WTC11 (cell line): Measurements from ENCODE around the gene ACAA1. TPM values are rescaled to one million over a fixed set of nuclear protein-coding genes. Genes with fewer than 3 reads are reported as not detected.

Experiments used
- ATAC-seq: fragments of 200-7000 bp; cut with Tn5 transposase; 2 replicates; pipeline ENCODE4 v1.10.0; 2021; ENCODE audit warnings: mild to moderate bottlenecking, moderate library complexity
- CTCF ChIA-PET: fragments of 300-600 bp; sonication (Branson Sonifier 250); formaldehyde crosslinking; loops from one replicate; lab custom pipeline; 2021; ENCODE audit warnings: antibody characterized with exemption; lab: Charles Lee
- POLR2A ChIA-PET: fragments of 350-600 bp; sonication (Branson Sonifier 250); formaldehyde crosslinking; loops from one replicate; lab custom pipeline; 2021; ENCODE audit warnings: antibody characterized with exemption; lab: Charles Lee
- DNase-seq: peaks from one replicate; pipeline ENCODE4 v3.0.0; 2021; ENCODE audit warnings: low spot score
- H3K27ac Mint-ChIP-seq: 2 replicates; pipeline ENCODE4 v1.8.0; 2021; ENCODE audit warnings: mixed read lengths
- H3K27me3 Mint-ChIP-seq: 2 replicates; pipeline ENCODE4 v1.8.0; 2021; ENCODE audit warnings: low read depth, mild to moderate bottlenecking, moderate library complexity, mixed read lengths
- H3K36me3 Mint-ChIP-seq: 2 replicates; pipeline ENCODE4 v1.8.0; 2021; ENCODE audit warnings: mixed read lengths
- H3K4me1 Mint-ChIP-seq: 2 replicates; pipeline ENCODE4 v1.8.0; 2022; ENCODE audit warnings: mixed read lengths
- H3K4me3 Mint-ChIP-seq: 2 replicates; pipeline ENCODE4 v1.8.0; 2021; ENCODE audit warnings: mild to moderate bottlenecking, moderate library complexity, mixed read lengths
- H3K9me3 Mint-ChIP-seq: 2 replicates; pipeline ENCODE4 v1.8.0; 2021; ENCODE audit warnings: mixed read lengths
- CREB1 ChIP-seq: sonication (generic); formaldehyde crosslinking; IDR thresholded peaks from 2 replicates; pipeline ENCODE4 v1.8.0; 2023; ENCODE audit warnings: mild to moderate bottlenecking, missing genetic modification reagents
- ELF4 ChIP-seq: sonication (generic); formaldehyde crosslinking; IDR thresholded peaks from 2 replicates; pipeline ENCODE4 v1.8.1; 2022; ENCODE audit warnings: low read depth, mild to moderate bottlenecking, moderate library complexity, missing genetic modification reagents
- FOXP1 ChIP-seq: sonication (generic); formaldehyde crosslinking; IDR thresholded peaks from 2 replicates; pipeline ENCODE4 v1.8.0; 2022; ENCODE audit warnings: missing genetic modification reagents, mild to moderate bottlenecking, moderate library complexity, borderline replicate concordance
- GRHL2 ChIP-seq: fragments of 250-450 bp; sonication (Bioruptor Pico); IDR thresholded peaks from 2 replicates; pipeline ENCODE4 v1.8.0; 2022; ENCODE audit warnings: mild to moderate bottlenecking, moderate library complexity; ENCODE audit not compliant: insufficient replicate concordance, severe bottlenecking
- JAZF1 ChIP-seq: fragments of 250-450 bp; sonication (Bioruptor Pico); IDR thresholded peaks from 2 replicates; pipeline ENCODE4 v1.9.0; 2021; ENCODE audit warnings: moderate library complexity, mild to moderate bottlenecking, inconsistent platforms
- KAT7 ChIP-seq: sonication (generic); formaldehyde crosslinking; IDR thresholded peaks from 2 replicates; pipeline ENCODE4 v1.8.1; 2023; ENCODE audit warnings: missing genetic modification reagents, mild to moderate bottlenecking, borderline replicate concordance
- NR1H2 ChIP-seq: sonication (generic); formaldehyde crosslinking; IDR thresholded peaks from 2 replicates; pipeline ENCODE4 v1.9.0; 2021; ENCODE audit warnings: mild to moderate bottlenecking, moderate library complexity, missing genetic modification reagents
- SOX15 ChIP-seq: fragments of 250-450 bp; sonication (Bioruptor Pico); IDR thresholded peaks from 2 replicates; pipeline ENCODE4 v1.9.0; 2021; ENCODE audit warnings: mild to moderate bottlenecking
- TEAD1 ChIP-seq: sonication (generic); formaldehyde crosslinking; IDR thresholded peaks from 2 replicates; pipeline ENCODE4 v1.8.0; 2022; ENCODE audit warnings: mild to moderate bottlenecking, missing genetic modification reagents
- ZNF121 ChIP-seq: sonication (generic); formaldehyde crosslinking; IDR thresholded peaks from 2 replicates; pipeline ENCODE4 v1.8.0; 2023; ENCODE audit warnings: missing genetic modification reagents
- ZNF219 ChIP-seq: sonication (generic); formaldehyde crosslinking; IDR thresholded peaks from 2 replicates; pipeline ENCODE4 v1.8.0; 2023; ENCODE audit warnings: missing genetic modification reagents, mild to moderate bottlenecking, borderline replicate concordance
- ZNF263 ChIP-seq: sonication (generic); formaldehyde crosslinking; IDR thresholded peaks from 2 replicates; pipeline ENCODE4 v1.8.1; 2022; ENCODE audit warnings: low read depth, mild to moderate bottlenecking, moderate library complexity, missing genetic modification reagents
- ZNF671 ChIP-seq: fragments of 250-450 bp; sonication (Bioruptor Pico); IDR thresholded peaks from 2 replicates; pipeline ENCODE4 v1.8.0; 2021; ENCODE audit warnings: mild to moderate bottlenecking
- total RNA-seq: library from RNA; stranded (reverse); gene quantifications from 3 replicates; pipeline ENCODE4 v1.2.3, GENCODE V29; 2021
- TF ChIP-seq, protein P1 (sequence below): sonication (generic); formaldehyde crosslinking; IDR thresholded peaks from 2 replicates; pipeline ENCODE4 v1.8.0; 2022; ENCODE audit warnings: mild to moderate bottlenecking, missing genetic modification reagents
- TF ChIP-seq, protein P2 (sequence below): sonication (generic); formaldehyde crosslinking; IDR thresholded peaks from 2 replicates; pipeline ENCODE4 v1.8.1; 2023; ENCODE audit warnings: mild to moderate bottlenecking, missing genetic modification reagents, moderate library complexity
- TF ChIP-seq, protein P3 (sequence below): sonication (generic); formaldehyde crosslinking; IDR thresholded peaks from 2 replicates; pipeline ENCODE4 v1.8.0; 2023; ENCODE audit warnings: mild to moderate bottlenecking, missing genetic modification reagents
- TF ChIP-seq, protein P4 (sequence below): fragments of 250-450 bp; sonication (Bioruptor Pico); IDR thresholded peaks from 2 replicates; pipeline ENCODE4 v1.8.0; 2021; ENCODE audit warnings: mild to moderate bottlenecking
- TF ChIP-seq, protein P5 (sequence below): fragments of 200-600 bp; IDR thresholded peaks from 2 replicates; pipeline ENCODE4 v1.8.0; 2022; ENCODE audit warnings: antibody characterized with exemption
- TF ChIP-seq, protein P6 (sequence below): sonication (generic); formaldehyde crosslinking; IDR thresholded peaks from 2 replicates; pipeline ENCODE4 v1.8.1; 2022; ENCODE audit warnings: mild to moderate bottlenecking, missing genetic modification reagents, moderate library complexity, borderline replicate concordance
- TF ChIP-seq, protein P7 (sequence below): fragments of 250-450 bp; sonication (Bioruptor Pico); conservative IDR thresholded peaks from 2 replicates; pipeline ENCODE4 v1.9.0; 2021; ENCODE audit warnings: mild to moderate bottlenecking

The ACAA1 gene
- total RNA-seq, 1 experiment from 2014 or later: 46.5 TPM

DNA sequence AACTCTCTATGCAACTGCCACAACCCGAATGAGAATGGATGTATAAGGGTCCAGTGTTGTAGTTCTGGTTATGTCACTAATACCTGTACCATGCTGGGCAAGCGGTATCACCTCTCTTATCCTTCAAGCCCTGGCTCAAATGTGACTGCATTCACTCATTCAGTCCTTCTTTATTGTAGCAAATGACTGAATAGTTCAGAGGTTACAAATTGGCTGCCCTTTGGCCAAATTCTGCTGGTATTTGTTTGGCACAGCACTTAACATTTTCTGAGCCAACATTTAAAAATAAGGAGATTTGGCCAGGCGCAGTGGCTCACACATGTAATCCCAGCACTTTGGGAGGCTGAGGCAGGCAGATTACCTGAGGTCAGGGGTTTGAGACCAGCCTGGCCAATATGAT is 50.4 kb downstream of the ACAA1 start:
- H3K4me1 Mint-ChIP-seq: no peaks in the 10 kb centered on the region; the same call in 1 of the 2 replicates
- CTCF ChIA-PET: no interaction called here
- H3K27ac Mint-ChIP-seq: no peak overlapping the region
- POLR2A ChIA-PET: no interaction called here
- peaks cover 22% of the 10 kb centered on the region for H3K36me3 Mint-ChIP-seq
- no peak overlapping the region for H3K4me3 Mint-ChIP-seq
- TF ChIP-seq, protein P1, sequence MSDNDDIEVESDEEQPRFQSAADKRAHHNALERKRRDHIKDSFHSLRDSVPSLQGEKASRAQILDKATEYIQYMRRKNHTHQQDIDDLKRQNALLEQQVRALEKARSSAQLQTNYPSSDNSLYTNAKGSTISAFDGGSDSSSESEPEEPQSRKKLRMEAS: no peak
- TF ChIP-seq, protein P2, sequence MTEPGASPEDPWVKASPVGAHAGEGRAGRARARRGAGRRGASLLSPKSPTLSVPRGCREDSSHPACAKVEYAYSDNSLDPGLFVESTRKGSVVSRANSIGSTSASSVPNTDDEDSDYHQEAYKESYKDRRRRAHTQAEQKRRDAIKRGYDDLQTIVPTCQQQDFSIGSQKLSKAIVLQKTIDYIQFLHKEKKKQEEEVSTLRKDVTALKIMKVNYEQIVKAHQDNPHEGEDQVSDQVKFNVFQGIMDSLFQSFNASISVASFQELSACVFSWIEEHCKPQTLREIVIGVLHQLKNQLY (CRISPR knock-in tag): no peak
- TF ChIP-seq, all 79 proteins: peak for 0
- DNase-seq: no peak
- Mint-ChIP-seq H3K9me3 (peaks cover 19% of the 10 kb centered on the region), H3K27me3 (peaks cover 5% of the 10 kb centered on the region; the same call in 1 of the 2 replicates)
- ATAC-seq: no peak

DNA sequence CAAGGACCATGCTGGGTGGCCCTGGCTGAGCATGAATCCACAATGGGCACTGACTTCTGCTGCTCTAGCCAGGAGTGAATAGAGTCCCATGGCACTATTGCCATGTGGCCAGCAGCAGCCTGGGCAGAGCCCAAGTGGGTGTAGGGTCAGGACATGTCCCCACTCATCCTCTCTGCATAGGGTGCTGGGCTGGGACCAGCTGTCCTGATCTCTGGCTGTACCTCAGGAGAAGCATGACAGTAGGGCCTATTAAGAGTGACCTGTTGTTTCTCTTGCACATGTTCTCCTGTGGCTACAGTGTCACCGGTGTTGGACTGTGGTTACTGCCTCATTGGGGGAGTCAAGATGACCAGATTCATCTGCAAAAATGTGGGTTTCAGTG is 51.0 kb downstream of the ACAA1 start:
- Mint-ChIP-seq H3K4me1 (no peaks in the 10 kb centered on the region; the same call in 1 of the 2 replicates), H3K9me3 (peaks cover 19% of the 10 kb centered on the region), H3K27me3 (peaks cover 5% of the 10 kb centered on the region; the same call in 1 of the 2 replicates), H3K27ac (no peak overlapping the region), H3K36me3 (peaks cover 22% of the 10 kb centered on the region), H3K4me3 (no peak overlapping the region)
- ChIA-PET CTCF (no interaction called here), POLR2A (no interaction called here)
- DNase-seq: no peak
- TF ChIP-seq KAT7: no peak
- no peak for TF ChIP-seq GRHL2 (CRISPR knock-in tag)
- TF ChIP-seq NR1H2: no peak
- TF ChIP-seq ELF4 (CRISPR knock-in tag): no peak
- TF ChIP-seq, protein P1: no peak
- no peak for TF ChIP-seq ZNF671 (CRISPR knock-in tag)
- TF ChIP-seq, protein P3, sequence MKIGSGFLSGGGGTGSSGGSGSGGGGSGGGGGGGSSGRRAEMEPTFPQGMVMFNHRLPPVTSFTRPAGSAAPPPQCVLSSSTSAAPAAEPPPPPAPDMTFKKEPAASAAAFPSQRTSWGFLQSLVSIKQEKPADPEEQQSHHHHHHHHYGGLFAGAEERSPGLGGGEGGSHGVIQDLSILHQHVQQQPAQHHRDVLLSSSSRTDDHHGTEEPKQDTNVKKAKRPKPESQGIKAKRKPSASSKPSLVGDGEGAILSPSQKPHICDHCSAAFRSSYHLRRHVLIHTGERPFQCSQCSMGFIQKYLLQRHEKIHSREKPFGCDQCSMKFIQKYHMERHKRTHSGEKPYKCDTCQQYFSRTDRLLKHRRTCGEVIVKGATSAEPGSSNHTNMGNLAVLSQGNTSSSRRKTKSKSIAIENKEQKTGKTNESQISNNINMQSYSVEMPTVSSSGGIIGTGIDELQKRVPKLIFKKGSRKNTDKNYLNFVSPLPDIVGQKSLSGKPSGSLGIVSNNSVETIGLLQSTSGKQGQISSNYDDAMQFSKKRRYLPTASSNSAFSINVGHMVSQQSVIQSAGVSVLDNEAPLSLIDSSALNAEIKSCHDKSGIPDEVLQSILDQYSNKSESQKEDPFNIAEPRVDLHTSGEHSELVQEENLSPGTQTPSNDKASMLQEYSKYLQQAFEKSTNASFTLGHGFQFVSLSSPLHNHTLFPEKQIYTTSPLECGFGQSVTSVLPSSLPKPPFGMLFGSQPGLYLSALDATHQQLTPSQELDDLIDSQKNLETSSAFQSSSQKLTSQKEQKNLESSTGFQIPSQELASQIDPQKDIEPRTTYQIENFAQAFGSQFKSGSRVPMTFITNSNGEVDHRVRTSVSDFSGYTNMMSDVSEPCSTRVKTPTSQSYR (CRISPR knock-in tag): no peak
- TF ChIP-seq ZNF121: no peak
- ATAC-seq: no peak

DNA sequence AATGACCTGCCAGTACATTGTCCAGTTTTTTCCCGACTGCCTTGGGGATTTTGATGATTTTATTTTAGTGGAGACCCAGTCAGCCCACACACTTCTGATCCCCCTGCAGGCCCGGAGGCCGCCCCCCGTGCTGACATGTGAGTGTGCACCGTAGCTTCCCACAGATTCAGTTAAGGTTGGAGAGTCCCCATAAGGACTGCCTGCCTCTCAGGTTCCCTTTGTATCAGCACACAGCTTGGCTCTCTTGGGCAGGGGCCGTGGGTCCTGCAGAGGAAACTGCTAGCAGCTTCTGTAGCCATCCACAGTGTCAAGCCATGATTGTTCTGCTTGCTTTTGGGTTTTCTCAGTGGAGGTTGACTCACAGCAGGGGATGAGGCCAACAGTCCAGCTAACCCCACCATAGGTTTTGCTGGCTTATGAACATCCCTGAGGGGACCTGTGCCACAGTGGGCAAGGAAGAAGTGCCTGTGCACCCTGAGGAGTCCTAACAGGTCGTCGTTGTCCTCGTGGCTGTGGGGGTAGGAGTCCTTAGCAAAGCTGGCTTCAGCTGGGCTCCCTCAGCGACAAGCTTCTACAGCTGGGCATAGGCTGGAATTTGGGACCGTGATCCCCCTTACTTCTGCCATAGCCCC is 51.5 kb downstream of the ACAA1 start:
- H3K9me3 Mint-ChIP-seq: peaks cover 21% of the 10 kb centered on the region
- peak; percentile 32 for ATAC-seq
- CTCF ChIA-PET: interaction anchor here (1.4 kb wide), 1 partner anchor 15 kb away, joined by 3 read pairs; no protein-coding TSS in a partner anchor
- H3K36me3 Mint-ChIP-seq: peaks cover 23% of the 10 kb centered on the region
- POLR2A ChIA-PET: no interaction called here
- no peak overlapping the region for H3K27ac Mint-ChIP-seq
- no peaks in the 10 kb centered on the region; the same call in 1 of the 2 replicates for H3K4me1 Mint-ChIP-seq
- no peak overlapping the region for H3K4me3 Mint-ChIP-seq
- no peak for DNase-seq
- H3K27me3 Mint-ChIP-seq: peaks cover 5% of the 10 kb centered on the region; the same call in 1 of the 2 replicates
- no peak for TF ChIP-seq JAZF1 (CRISPR knock-in tag)
- no peak for TF ChIP-seq FOXP1
- TF ChIP-seq, protein P4, sequence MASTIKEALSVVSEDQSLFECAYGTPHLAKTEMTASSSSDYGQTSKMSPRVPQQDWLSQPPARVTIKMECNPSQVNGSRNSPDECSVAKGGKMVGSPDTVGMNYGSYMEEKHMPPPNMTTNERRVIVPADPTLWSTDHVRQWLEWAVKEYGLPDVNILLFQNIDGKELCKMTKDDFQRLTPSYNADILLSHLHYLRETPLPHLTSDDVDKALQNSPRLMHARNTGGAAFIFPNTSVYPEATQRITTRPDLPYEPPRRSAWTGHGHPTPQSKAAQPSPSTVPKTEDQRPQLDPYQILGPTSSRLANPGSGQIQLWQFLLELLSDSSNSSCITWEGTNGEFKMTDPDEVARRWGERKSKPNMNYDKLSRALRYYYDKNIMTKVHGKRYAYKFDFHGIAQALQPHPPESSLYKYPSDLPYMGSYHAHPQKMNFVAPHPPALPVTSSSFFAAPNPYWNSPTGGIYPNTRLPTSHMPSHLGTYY (CRISPR knock-in tag): no peak
- no peak for TF ChIP-seq ZNF219 (CRISPR knock-in tag)
- TF ChIP-seq CREB1 (CRISPR knock-in tag): no peak
- TF ChIP-seq, protein P5, sequence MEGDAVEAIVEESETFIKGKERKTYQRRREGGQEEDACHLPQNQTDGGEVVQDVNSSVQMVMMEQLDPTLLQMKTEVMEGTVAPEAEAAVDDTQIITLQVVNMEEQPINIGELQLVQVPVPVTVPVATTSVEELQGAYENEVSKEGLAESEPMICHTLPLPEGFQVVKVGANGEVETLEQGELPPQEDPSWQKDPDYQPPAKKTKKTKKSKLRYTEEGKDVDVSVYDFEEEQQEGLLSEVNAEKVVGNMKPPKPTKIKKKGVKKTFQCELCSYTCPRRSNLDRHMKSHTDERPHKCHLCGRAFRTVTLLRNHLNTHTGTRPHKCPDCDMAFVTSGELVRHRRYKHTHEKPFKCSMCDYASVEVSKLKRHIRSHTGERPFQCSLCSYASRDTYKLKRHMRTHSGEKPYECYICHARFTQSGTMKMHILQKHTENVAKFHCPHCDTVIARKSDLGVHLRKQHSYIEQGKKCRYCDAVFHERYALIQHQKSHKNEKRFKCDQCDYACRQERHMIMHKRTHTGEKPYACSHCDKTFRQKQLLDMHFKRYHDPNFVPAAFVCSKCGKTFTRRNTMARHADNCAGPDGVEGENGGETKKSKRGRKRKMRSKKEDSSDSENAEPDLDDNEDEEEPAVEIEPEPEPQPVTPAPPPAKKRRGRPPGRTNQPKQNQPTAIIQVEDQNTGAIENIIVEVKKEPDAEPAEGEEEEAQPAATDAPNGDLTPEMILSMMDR: no peak
- no peak for TF ChIP-seq SOX15
- TF ChIP-seq, protein P1: no peak
- no peak for TF ChIP-seq ZNF263 (CRISPR knock-in tag)
- TF ChIP-seq, protein P6, sequence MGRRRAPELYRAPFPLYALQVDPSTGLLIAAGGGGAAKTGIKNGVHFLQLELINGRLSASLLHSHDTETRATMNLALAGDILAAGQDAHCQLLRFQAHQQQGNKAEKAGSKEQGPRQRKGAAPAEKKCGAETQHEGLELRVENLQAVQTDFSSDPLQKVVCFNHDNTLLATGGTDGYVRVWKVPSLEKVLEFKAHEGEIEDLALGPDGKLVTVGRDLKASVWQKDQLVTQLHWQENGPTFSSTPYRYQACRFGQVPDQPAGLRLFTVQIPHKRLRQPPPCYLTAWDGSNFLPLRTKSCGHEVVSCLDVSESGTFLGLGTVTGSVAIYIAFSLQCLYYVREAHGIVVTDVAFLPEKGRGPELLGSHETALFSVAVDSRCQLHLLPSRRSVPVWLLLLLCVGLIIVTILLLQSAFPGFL (CRISPR knock-in tag): no peak
- no peak for TF ChIP-seq TEAD1 (CRISPR knock-in tag)
- TF ChIP-seq, protein P7, sequence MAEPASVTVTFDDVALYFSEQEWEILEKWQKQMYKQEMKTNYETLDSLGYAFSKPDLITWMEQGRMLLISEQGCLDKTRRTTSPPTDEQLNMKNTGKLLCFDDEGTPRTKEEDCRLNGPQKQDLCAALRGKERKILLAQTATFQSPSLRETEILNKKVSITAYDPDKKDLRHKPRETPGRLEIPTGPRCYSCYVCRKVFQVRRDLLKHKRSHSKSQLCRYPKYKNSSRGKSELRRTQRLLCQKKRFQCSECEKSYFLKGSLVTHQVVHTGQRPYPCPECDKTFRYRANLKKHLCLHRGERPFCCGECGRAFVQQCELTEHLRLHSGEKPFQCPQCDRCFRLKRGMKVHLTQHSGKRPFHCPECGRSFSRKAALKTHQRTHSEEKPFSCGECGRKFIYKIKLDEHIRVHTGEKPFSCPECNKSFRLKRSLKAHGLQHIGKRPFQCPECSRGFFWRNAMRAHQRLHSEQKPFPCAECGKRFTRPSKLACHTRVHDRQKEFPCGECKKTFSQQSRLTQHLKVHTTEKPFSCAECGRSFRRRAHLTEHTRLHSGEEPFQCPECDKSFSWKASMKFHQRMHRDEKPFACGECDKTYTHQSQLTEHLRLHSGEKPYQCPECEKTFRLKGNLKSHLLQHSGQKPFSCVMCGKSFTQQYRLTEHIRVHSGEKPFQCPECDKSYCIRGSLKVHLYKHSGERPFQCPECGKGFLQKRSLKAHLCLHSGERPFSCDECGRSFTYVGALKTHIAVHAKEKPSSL (CRISPR knock-in tag): no peak
